Measurements from ENCODE around the gene MTG2.

DNA sequence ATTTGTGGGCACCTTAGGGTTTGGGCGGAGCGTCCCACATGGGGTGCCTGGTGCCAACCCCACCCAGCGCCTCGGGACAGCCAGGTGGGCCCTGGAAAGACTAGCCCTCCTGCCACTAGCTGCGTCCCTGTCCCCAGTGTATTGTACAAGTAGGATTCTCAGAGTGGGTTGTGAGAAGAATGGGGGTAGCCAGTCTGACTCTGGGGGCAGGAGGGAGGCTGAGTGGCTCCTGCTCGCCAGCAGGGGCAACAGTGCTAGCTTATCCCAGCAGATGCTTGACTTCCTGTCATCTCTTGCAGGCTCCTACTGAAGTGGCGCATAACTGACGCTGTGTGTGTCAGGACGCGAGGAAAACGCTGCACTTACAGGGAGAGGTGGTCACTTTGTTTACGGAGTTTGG lies 49.0 kb upstream of the MTG2 start:
- TF ChIP-seq CTCF (IDR thresholded peaks at IDR 0.05; ENCODE audit: low read depth, low read length, missing input control) (no peak), SP1 (IDR thresholded peaks at IDR 0.05) (no peak), RAD21 (IDR thresholded peaks at IDR 0.05) (no peak), RXRA (IDR thresholded peaks at IDR 0.05) (no peak), GABPA (IDR thresholded peaks at IDR 0.05 in 1 of 2, conservative IDR thresholded peaks at IDR 0.05 in 1 of 2) (no peak), MAX (IDR thresholded peaks at IDR 0.05) (no peak), JUND (IDR thresholded peaks at IDR 0.05) (no peak), TAF1 (conservative IDR thresholded peaks at IDR 0.05) (no peak), FOXA2 (IDR thresholded peaks at IDR 0.05) (no peak)

Measured in liver (tissue), 3 donors.